GM23338 (cell line): ENCODE data around the gene MRPS31. TPM values are rescaled to one million over a fixed set of nuclear protein-coding genes. Genes with fewer than 3 reads are reported as not detected.
A peak's percentile ranks its signal among the peaks of the same experiment; 100 is the strongest.

Source experiments
- ATAC-seq: fragments of 200-7000 bp; cut with Tn5 transposase; 3 replicates; pipeline ENCODE4 v1.9.1; 2020
- DNase-seq: peaks from one replicate; pipeline ENCODE4 v3.0.0-alpha.2; 2015; ENCODE audit warnings: low spot score
- H2AFZ ChIP-seq: fragments of 200-600 bp; sonication (generic); 2 replicates; pipeline ENCODE4 v1.8.0; 2016; ENCODE audit warnings: antibody characterized with exemption, mild to moderate bottlenecking, moderate library complexity
- H3F3A ChIP-seq: fragments of 200-600 bp; sonication (generic); replicated peaks from 2 replicates; pipeline ENCODE4 v1.8.0; 2017; ENCODE audit warnings: antibody characterized with exemption, mixed run types, low read depth
- H3K27ac ChIP-seq: fragments of 200-600 bp; sonication (generic); 2 replicates; pipeline ENCODE4 v1.6.1; 2016; ENCODE audit warnings: low read depth
- H3K27me3 ChIP-seq: fragments of 200-600 bp; sonication (generic); 2 replicates; pipeline ENCODE4 v1.8.0; 2016; ENCODE audit warnings: mild to moderate bottlenecking, mixed run types, moderate library complexity; ENCODE audit not compliant: insufficient read depth
- H3K36me3 ChIP-seq: fragments of 200-600 bp; sonication (generic); 2 replicates; pipeline ENCODE4 v1.8.0; 2016; ENCODE audit warnings: mild to moderate bottlenecking; ENCODE audit not compliant: insufficient read depth
- H3K4me1 ChIP-seq: fragments of 200-600 bp; sonication (generic); 2 replicates; pipeline ENCODE4 v1.8.0; 2016; ENCODE audit warnings: mild to moderate bottlenecking, moderate library complexity; ENCODE audit not compliant: insufficient read depth
- H3K4me2 ChIP-seq: fragments of 200-600 bp; sonication (generic); 2 replicates; pipeline ENCODE4 v1.7.1; 2017; ENCODE audit warnings: mixed run types
- H3K4me3 ChIP-seq: fragments of 200-600 bp; sonication (generic); 2 replicates; pipeline ENCODE4 v1.6.1; 2016; ENCODE audit warnings: mixed run types
- H3K79me2 ChIP-seq: fragments of 200-600 bp; sonication (generic); replicated peaks from 2 replicates; pipeline ENCODE4 v1.8.0; 2017; ENCODE audit warnings: mild to moderate bottlenecking; ENCODE audit not compliant: insufficient read depth
- H3K9me2 ChIP-seq: fragments of 200-600 bp; sonication (generic); 2 replicates; pipeline ENCODE4 v1.8.0; 2017; ENCODE audit not compliant: insufficient read depth
- H4K20me1 ChIP-seq: fragments of 200-600 bp; sonication (generic); replicated peaks from 2 replicates; pipeline ENCODE4 v1.8.0; 2017; ENCODE audit warnings: mild to moderate bottlenecking; ENCODE audit not compliant: insufficient read depth
- H3K27ac Mint-ChIP-seq: 2 replicates; pipeline ENCODE4 v1.8.0; 2020; ENCODE audit warnings: inconsistent platforms, mild to moderate bottlenecking, moderate library complexity, mixed read lengths
- H3K27me3 Mint-ChIP-seq: 3 replicates; pipeline ENCODE4 v1.8.0; 2022; ENCODE audit warnings: low read depth, mild to moderate bottlenecking, moderate library complexity, mixed read lengths, inconsistent platforms; ENCODE audit not compliant: insufficient read depth, poor library complexity
- H3K36me3 Mint-ChIP-seq: 3 replicates; pipeline ENCODE4 v1.8.0; 2021; ENCODE audit warnings: low read depth, mild to moderate bottlenecking, inconsistent platforms, moderate library complexity, mixed read lengths
- H3K4me1 Mint-ChIP-seq: 3 replicates; pipeline ENCODE4 v1.8.0; 2020; ENCODE audit warnings: mild to moderate bottlenecking, inconsistent platforms, mixed read lengths
- H3K4me3 Mint-ChIP-seq: 3 replicates; pipeline ENCODE4 v1.8.0; 2021; ENCODE audit warnings: moderate library complexity, mild to moderate bottlenecking, inconsistent platforms, mixed read lengths
- H3K9me3 Mint-ChIP-seq: 3 replicates; pipeline ENCODE4 v1.8.0; 2020; ENCODE audit warnings: moderate library complexity, mild to moderate bottlenecking, inconsistent platforms, mixed read lengths
- EZH2 ChIP-seq: fragments of 200-600 bp; sonication (generic); IDR thresholded peaks from one replicate; pipeline ENCODE4 v1.8.0; 2017; ENCODE audit warnings: antibody characterized with exemption, mild to moderate bottlenecking, low read depth; ENCODE audit not compliant: unreplicated experiment
- EZH2phosphoT487 ChIP-seq: fragments of 200-600 bp; sonication (generic); IDR thresholded peaks from one replicate; pipeline ENCODE4 v1.8.1; 2018; ENCODE audit warnings: antibody characterized with exemption; ENCODE audit not compliant: unreplicated experiment
- NANOG ChIP-seq: IDR thresholded peaks from 2 replicates; pipeline ENCODE4 v1.6.1; 2016; ENCODE audit warnings: antibody characterized with exemption, borderline replicate concordance
- REST ChIP-seq: IDR thresholded peaks from one replicate; pipeline ENCODE4 v1.6.1; 2018; ENCODE audit warnings: antibody characterized with exemption; ENCODE audit not compliant: unreplicated experiment
- ZNF114 ChIP-seq: fragments of 250-450 bp; sonication (Bioruptor Pico); IDR thresholded peaks from 2 replicates; pipeline ENCODE4 v1.5.0; 2020; ENCODE audit warnings: mild to moderate bottlenecking, moderate library complexity
- ZNF462 ChIP-seq: fragments of 250-450 bp; sonication (Bioruptor Pico); IDR thresholded peaks from 2 replicates; pipeline ENCODE4 v1.5.0; 2020; ENCODE audit warnings: mild to moderate bottlenecking, moderate library complexity
- polyA plus RNA-seq: library from polyadenylated mRNA; unstranded; fragments of >200 nt; fragmentation: Nextera tagmentation; extraction: Ambion mirVana; gene quantifications from 2 replicates; pipeline ENCODE4 v1.2.1, GENCODE V29; 2016
- total RNA-seq: library from RNA; depleted of rRNA; stranded (reverse); fragments of >200 nt; shearing (Covaris generic); gene quantifications from 2 replicates; pipeline ENCODE4 v1.2.3, GENCODE V29; 2014
- TF ChIP-seq, protein P1 (sequence below), 2 experiments: fragments of 200-600 bp in 1 of 2; sonication (generic) in 1 of 2; conservative IDR thresholded peaks; 2 replicates each; pipeline versions ENCODE4 v1.5.1 to v1.6.1; 2016 to 2017; ENCODE audit warnings: antibody characterized with exemption in 2 of 2, low read depth in 2 of 2, mild to moderate bottlenecking in 2 of 2, moderate library complexity in 1 of 2

Gene MRPS31
- total and polyA plus RNA-seq, 2 experiments from 2014 or later: 26.8 to 62.7 TPM

DNA sequence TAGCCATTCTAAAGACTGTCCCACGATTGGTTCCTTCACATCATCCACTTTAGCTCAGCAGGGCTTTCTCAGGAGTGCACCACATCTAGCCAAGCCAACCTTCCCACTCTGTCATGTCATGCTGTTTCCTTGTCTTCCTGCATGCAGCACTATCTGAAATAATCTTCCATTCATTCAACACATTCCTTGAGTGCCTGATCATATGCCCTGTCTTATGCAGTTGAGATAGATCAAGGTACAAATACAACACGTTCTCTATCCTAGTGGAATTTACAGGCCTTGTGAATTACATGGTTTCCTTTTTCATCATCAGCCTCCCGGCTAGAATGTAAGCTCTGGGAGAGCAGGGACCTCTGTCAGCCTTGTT lies 6.8 kb upstream of the MRPS31 start (continued):
- TF ChIP-seq ZNF462 (CRISPR knock-in tag) (no peak), EZH2 (no peak), EZH2phosphoT487 (no peak), ZNF114 (CRISPR knock-in tag) (no peak)
- TF ChIP-seq, protein P1, sequence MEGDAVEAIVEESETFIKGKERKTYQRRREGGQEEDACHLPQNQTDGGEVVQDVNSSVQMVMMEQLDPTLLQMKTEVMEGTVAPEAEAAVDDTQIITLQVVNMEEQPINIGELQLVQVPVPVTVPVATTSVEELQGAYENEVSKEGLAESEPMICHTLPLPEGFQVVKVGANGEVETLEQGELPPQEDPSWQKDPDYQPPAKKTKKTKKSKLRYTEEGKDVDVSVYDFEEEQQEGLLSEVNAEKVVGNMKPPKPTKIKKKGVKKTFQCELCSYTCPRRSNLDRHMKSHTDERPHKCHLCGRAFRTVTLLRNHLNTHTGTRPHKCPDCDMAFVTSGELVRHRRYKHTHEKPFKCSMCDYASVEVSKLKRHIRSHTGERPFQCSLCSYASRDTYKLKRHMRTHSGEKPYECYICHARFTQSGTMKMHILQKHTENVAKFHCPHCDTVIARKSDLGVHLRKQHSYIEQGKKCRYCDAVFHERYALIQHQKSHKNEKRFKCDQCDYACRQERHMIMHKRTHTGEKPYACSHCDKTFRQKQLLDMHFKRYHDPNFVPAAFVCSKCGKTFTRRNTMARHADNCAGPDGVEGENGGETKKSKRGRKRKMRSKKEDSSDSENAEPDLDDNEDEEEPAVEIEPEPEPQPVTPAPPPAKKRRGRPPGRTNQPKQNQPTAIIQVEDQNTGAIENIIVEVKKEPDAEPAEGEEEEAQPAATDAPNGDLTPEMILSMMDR (conservative IDR thresholded peaks at IDR 0.05; ENCODE audit: low read depth in 2 of 2): no peak

- Histone ChIP-seq H3K79me2 (no peaks in the 10 kb centered on the region), H2AFZ (peak overlapping the region; percentile 72; the same call in 1 of the 2 replicates), H3K4me3 (peak overlapping the region; percentile 43), H3K27ac (no peak overlapping the region), H3K36me3 (no peaks in the 10 kb centered on the region), H3K9me2 (no peaks in the 10 kb centered on the region), H3K4me2 (peak overlapping the region; percentile 67), H4K20me1 (no peaks in the 10 kb centered on the region), H3F3A (no peaks in the 10 kb centered on the region), H3K27me3 (no peaks in the 10 kb centered on the region), H3K4me1 (no peaks in the 10 kb centered on the region)
- Mint-ChIP-seq H3K9me3 (no peaks in the 10 kb centered on the region), H3K4me3 (peak overlapping the region; percentile 45; the same call in 2 of the 3 replicates), H3K4me1 (peaks cover 13% of the 10 kb centered on the region), H3K36me3 (no peaks in the 10 kb centered on the region; the same call in 2 of the 3 replicates), H3K27ac (no peak overlapping the region), H3K27me3 (no peaks in the 10 kb centered on the region)
- DNase-seq: peak; percentile 88
- ATAC-seq: peak; percentile 91
- TF ChIP-seq, protein P1 (conservative IDR thresholded peaks at IDR 0.05; ENCODE audit: low read depth in 2 of 2): peak; percentile 63 to 99
- no peak for TF ChIP-seq NANOG
- TF ChIP-seq REST: no peak
Measured at GRCh38 chr13:40777166-40777808, 6.3 kb upstream of the MRPS31 start.
